ENCODE results near the gene CLCF1. TPM values are rescaled to one million over a fixed set of nuclear protein-coding genes. Genes with fewer than 3 reads are reported as not detected.
A peak's percentile ranks its signal among the peaks of the same experiment; 100 is the strongest.

Gene CLCF1
- total and polyA plus RNA-seq, 2 of the 13 experiments (the other 11 are each of a cell fraction or from before 2014, with no cell fraction given) = 0.49 to 0.78 TPM

- TF ChIP-seq ZNF337 (CRISPR knock-in tag; IDR thresholded peaks at IDR 0.05; ENCODE audit: borderline replicate concordance, low read depth) (no peak), GATA4 (IDR thresholded peaks at IDR 0.05; ENCODE audit: borderline replicate concordance, low read depth) (0 out of 2 replicates have a peak, but pooled peaks have one; percentile 22), CEBPZ (IDR thresholded peaks at IDR 0.05; ENCODE audit: low read length) (no peak), TCF7 (IDR thresholded peaks at IDR 0.05; ENCODE audit: low read depth) (no peak), TMF1 (CRISPR knock-in tag; IDR thresholded peaks at IDR 0.05; ENCODE audit: low read depth) (peak; percentile 17; the same call in 1 of the 2 replicates), ZNF230 (CRISPR knock-in tag; IDR thresholded peaks at IDR 0.05) (peak; percentile 34; the same call in 1 of the 2 replicates), NFKBIZ (CRISPR knock-in tag; IDR thresholded peaks at IDR 0.05) (no peak), MIXL1 (CRISPR knock-in tag; IDR thresholded peaks at IDR 0.05) (peak; percentile 10; the same call in 1 of the 2 replicates), POLR2AphosphoS2 (IDR thresholded peaks at IDR 0.05; ENCODE audit: low read depth, low read length) (no peak), NCOR1 (IDR thresholded peaks at IDR 0.05; ENCODE audit: borderline replicate concordance, low read length) (no peak), ZNF749 (CRISPR knock-in tag; IDR thresholded peaks at IDR 0.05; ENCODE audit: borderline replicate concordance) (0 out of 2 replicates have a peak, but pooled peaks have one; percentile 64), ZFP37 (CRISPR knock-in tag; IDR thresholded peaks at IDR 0.05; ENCODE audit: borderline replicate concordance) (no peak), BRD4 (CRISPR knock-in tag; IDR thresholded peaks at IDR 0.05) (no peak), ZNF329 (CRISPR knock-in tag; IDR thresholded peaks at IDR 0.05; ENCODE audit: low read depth) (no peak), FIP1L1 (IDR thresholded peaks at IDR 0.05; ENCODE audit: borderline replicate concordance, insufficient read depth, low read depth, low read length) (no peak), MEIS1 (CRISPR knock-in tag; IDR thresholded peaks at IDR 0.05; ENCODE audit: borderline replicate concordance) (no peak), ZNF605 (CRISPR knock-in tag; IDR thresholded peaks at IDR 0.05) (no peak), KLF12 (CRISPR knock-in tag; IDR thresholded peaks at IDR 0.05; ENCODE audit: borderline replicate concordance) (peak; percentile 44; the same call in 1 of the 2 replicates), ZNF691 (CRISPR knock-in tag; IDR thresholded peaks at IDR 0.05; ENCODE audit: borderline replicate concordance, low read depth) (no peak)
- TF ChIP-seq, protein P1, sequence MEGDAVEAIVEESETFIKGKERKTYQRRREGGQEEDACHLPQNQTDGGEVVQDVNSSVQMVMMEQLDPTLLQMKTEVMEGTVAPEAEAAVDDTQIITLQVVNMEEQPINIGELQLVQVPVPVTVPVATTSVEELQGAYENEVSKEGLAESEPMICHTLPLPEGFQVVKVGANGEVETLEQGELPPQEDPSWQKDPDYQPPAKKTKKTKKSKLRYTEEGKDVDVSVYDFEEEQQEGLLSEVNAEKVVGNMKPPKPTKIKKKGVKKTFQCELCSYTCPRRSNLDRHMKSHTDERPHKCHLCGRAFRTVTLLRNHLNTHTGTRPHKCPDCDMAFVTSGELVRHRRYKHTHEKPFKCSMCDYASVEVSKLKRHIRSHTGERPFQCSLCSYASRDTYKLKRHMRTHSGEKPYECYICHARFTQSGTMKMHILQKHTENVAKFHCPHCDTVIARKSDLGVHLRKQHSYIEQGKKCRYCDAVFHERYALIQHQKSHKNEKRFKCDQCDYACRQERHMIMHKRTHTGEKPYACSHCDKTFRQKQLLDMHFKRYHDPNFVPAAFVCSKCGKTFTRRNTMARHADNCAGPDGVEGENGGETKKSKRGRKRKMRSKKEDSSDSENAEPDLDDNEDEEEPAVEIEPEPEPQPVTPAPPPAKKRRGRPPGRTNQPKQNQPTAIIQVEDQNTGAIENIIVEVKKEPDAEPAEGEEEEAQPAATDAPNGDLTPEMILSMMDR (CRISPR knock-in tag; IDR thresholded peaks at IDR 0.05) = peak; percentile 63
- TF ChIP-seq, protein P2, sequence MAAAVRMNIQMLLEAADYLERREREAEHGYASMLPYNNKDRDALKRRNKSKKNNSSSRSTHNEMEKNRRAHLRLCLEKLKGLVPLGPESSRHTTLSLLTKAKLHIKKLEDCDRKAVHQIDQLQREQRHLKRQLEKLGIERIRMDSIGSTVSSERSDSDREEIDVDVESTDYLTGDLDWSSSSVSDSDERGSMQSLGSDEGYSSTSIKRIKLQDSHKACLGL (CRISPR knock-in tag; IDR thresholded peaks at IDR 0.05) = no peak
- TF ChIP-seq, protein P3, sequence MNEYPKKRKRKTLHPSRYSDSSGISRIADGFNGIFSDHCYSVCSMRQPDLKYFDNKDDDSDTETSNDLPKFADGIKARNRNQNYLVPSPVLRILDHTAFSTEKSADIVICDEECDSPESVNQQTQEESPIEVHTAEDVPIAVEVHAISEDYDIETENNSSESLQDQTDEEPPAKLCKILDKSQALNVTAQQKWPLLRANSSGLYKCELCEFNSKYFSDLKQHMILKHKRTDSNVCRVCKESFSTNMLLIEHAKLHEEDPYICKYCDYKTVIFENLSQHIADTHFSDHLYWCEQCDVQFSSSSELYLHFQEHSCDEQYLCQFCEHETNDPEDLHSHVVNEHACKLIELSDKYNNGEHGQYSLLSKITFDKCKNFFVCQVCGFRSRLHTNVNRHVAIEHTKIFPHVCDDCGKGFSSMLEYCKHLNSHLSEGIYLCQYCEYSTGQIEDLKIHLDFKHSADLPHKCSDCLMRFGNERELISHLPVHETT (CRISPR knock-in tag; conservative IDR thresholded peaks at IDR 0.05) = no peak
Measured at GRCh38 chr11:67401495-67402191, 28.2 kb upstream of the CLCF1 start, which contains the start of gene PPP1CA (continued).

All from HepG2 (cell line).